NOMO-1 (cell line): Measurements from ENCODE around the gene CAVIN3.

Experiments
- DNase-seq, 2 experiments: peaks; one replicate each; lab custom pipeline; 2025; ENCODE audit not compliant: unreplicated experiment in 2 of 2; lab: John Stamatoyannopoulos, UW

The CAVIN3 gene, protein sequence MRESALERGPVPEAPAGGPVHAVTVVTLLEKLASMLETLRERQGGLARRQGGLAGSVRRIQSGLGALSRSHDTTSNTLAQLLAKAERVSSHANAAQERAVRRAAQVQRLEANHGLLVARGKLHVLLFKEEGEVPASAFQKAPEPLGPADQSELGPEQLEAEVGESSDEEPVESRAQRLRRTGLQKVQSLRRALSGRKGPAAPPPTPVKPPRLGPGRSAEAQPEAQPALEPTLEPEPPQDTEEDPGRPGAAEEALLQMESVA

DNA sequence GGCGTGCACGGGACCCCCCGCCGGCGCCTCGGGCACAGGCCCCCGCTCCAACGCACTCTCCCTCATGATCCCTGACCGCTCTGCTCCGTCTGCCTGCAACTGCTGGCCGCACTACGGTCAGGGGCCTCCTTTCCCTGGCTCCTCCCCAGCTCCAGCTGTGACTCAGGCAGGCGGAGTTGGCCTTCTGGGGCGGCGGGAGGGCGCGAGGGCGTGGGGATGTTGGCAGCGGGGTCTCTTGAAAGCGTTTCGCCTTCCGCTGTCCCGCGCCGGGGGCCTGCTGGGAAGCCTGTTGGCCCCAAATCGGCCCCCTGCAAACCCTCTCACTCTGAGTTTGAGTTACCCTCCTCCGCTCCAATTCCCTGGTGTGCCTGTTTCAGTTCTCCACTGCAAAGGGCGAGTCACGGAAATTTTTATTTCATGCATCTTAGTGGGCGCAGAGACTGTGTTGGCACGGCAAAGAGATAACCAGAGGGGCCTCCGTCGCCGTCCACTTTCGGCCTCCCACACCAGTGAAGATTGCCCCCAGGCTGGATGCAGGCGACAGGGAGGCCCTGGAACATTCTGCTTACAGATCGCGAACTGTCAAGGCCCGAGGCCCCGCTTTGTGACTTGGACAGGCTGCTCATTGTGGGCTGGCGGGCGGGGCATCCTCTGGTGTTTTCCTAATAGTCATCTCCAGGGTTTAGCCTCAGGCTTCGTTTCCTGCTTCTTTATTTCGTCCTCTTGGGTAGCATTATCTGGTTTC is at the start of gene CAVIN3:
CAVIN3 (minus strand) TSS at position 91 of the 745 bp plus-strand sequence; CDS start at position 66, 25 bp downstream.
- DNase-seq: peak; percentile 52 to 66

DNA sequence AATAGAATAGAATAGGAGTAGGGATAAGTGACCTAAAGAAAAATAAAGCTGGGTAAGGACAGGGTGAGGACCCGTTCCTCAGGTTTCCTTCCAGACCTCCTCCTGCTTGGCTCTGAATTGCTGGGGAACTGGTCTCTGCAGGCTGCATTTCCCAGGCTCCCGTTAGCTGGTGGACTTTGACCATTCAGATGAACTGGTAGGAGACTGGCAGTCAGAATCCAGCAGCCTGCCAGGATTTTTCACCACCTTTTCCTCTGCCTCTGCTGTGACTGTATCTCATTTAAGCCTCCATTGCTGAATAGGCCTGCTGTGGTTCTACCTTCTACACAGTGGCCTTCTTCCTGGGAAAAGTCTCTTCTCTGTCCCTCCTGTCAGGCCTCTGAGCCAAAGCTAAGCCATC is 45.4 kb upstream of the CAVIN3 start:
- DNase-seq: no peak

DNA sequence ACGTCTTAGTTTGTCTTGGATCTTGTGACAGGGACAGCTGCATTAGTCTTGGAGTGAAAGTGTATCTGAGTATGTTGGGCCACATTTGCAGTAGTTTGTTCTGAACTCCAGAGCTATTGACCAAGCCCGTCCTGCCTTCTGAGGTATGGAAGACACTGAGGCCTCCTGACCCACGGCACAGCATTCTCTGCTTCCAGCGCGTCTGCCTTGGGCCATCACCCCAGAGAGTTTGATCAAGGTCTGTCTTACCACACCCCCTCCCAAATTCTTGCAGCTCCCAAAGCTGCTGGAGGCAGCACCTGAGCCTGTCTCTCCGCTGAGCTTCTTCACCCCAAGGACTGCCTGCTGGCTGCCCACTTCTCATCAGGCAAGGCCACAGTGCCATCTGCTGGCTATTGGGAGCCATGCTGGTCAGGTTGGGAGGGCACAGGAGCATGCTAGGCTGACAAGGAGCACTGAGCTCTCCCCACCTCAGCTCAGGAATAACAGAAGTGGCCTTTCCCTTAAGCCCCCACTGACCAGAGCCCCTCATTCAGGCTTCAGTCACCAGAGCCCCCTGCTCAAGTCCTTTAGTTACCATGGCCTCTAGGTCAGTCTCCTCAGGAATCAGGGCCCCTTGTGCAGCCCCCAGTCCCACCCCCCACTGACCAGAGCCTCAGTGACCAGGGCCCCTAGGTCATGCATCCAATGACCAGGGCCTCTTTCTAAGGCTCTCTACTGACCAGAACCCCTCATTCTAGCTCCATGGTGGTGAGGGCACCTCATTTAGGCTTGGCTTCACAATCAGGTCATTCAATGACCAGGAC is 42.8 kb upstream of the CAVIN3 start:
- DNase-seq: peak; percentile 43 to 55

DNA sequence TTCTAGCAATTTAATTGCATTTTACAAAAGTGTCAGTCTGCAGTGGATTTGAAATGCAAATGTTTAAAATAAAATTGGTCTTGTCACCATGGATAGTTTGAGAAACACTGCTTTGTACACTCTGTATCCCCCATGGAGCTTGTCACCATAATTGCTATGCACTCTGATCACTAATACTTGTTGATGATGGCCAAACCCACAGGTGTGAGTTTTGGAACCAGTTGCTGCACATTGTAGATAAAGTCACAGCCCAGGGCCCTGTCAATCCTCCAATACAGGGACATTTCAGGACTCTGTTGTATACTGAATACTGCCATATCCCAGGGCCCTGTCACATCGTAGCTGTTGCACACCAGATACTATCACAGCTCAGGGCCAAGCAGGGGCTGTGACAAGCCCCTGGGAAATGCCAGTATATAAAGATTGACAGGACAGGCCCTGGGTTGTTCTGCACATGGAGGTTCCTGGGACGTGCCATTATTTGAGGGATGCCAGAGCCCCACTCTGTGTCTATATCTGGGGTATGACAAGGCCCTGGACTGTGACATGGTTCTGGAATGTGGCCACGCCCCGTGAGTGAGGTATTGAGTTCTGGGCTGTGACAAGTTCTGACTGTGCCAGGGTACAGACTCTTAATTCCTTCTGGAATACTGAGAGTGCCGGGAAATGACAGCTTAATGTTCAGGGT is 42.0 kb upstream of the CAVIN3 start:
- DNase-seq: no peak

DNA sequence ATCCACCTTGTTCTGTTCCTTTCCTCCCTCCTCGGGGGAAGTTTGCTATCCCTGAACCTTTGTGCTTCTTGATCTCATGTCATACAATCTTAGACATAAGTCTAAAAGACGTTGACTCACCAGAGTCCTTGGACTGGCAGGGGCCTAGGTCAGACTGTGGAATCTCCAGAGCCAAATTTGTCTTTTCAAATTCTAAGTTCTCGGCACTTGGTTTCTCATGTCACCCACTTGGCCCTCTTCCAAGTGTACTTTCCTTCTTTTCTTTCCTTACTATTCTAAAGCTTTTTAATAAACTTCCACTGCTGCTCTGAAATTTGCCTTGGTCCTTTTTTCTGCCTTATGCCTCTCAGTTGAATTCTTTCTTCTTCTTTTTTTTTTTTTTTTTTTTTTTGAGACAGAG is 39.9 kb upstream of the CAVIN3 start:
- DNase-seq: no peak

DNA sequence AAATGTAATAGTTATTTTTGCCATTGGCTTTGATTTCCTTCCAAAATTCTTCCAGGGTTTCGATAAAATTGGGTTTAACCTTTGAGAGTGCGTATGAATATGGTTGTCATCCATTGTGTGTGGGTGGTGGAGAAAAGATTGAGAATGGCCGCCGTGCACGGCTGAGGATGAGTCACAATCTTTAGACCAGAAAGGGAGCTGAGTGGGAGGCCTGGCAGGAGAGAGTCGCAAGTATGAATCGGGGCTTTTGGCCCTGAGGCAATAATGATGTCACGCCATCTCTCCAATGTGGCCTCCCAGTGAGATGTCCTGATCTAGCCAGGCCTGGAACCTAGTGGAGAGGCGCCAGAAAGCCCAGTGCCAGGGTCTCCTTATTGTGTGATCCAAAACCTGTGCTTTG is 36.9 kb upstream of the CAVIN3 start:
- DNase-seq: no peak

DNA sequence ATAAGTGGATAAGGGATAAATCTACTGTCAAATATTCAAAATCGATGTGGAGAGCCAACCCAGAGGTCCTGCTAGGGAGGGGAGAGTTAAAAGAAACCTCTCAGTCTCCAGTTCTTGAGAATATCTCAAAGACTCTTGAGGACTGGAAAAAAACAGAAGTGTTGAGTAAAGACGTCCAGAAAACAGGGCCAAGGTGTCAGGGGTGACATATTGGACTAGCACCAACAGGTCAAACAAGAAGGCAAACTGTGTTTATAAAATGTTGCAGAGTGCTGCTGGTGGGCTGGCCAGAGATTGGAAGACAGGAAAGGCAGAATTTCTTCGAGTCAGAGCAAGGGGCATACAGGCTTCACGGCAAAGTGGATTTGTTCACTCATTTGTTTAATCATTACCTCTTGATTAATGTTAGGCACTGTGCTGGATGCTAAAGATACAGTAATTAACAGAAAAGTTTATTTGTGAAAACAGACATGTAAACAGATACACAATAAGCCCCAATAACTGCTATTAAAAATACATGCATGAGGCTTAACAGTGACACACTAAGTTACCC is 36.3 kb upstream of the CAVIN3 start:
- DNase-seq: no peak

DNA sequence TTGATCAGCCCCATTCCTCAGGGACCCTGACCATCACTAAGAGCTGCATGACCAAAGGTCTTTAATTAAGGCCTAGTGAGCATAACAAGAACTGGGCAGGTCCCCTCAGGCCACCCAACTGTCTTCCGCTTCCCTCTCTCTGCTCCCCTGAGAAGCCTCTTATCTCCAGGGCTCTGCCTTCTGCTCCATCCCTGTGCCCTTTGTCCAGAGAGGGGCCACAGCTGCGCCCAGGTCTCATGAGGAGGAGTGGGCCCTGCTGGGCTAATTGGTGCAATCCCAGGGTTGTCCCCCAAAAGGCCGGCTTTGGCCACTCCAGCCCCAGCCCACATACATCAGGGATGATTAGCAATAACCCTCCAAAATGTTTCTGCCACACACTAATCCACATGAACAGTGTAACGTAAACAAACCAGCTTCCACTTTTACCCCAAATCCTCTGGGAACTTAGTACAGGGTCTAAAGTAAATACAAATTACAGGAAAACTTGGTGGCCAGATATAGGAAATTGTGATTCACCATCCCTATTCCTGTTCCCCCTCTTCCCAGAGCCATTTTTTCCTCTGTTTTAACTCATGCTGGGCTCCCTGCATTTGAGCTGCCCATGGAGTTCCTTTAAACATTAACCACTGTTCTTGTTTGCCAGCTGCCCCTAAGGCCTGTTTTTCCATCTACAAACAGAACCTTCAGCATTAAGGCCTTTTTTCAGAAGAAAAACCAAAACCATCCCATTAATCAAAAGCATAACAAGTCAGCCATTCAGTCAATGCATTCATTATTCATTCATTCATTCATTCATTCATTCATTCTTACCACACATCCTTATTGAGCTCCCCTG is 34.6 kb upstream of the CAVIN3 start:
- no peak for DNase-seq

DNA sequence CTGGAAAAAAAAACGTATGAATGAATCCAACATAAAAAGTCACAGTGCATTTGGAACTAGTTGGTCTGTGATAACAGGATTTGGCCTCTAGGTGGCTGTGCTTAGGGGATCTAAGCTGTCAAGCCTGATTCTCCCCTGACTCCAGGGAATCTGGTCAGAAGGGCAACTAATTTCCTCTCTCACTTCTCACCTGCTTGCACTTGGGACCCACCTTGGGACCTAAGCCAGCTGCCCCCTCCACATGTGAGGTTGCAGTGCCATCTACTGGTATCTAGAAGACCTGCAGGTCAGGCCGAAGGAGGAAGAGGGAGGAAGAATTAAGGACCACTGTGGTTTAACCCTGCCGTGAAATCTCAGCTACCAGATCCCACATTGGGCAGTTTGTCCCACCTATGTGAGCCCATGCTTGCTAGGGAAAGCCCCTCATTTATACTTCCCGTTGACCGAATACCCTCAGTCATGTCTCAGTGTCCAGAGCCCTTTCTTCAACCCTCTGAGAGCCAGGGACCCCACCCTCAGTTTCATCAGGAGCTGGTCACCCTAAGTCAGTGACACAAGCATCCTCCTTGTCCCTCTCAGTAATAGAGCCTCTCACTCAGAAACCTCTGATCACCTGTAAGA is 33.2 kb upstream of the CAVIN3 start:
- DNase-seq: peak; percentile 18 to 55

DNA sequence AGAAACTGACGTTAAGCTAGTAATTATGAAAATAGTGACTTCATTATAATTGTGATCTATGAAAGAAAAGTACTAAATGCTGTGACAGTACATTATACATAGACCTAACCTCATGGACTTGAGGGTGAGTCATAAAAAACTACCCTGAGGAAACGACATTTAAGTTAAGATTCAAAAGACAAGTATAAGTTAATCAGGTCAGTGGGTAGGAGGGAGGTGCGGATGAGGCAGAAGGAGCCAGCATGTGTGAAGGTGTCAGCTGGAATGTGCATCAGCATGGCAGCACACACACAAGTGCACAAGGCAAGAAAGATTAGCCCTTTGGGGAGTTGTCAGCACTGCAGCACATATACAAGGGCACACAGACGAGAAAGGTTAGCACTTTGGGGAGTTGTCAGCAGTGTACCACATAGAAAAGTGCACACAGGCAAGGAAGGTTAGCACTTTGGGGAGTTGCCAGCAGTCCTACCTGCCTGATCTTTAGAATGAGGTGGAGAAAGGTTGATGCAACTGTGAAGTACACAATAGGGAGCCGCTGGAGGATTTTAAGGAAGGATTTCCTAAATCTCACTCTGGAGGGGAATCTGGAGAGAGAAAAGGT is 31.6 kb upstream of the CAVIN3 start:
- no peak for DNase-seq

DNA sequence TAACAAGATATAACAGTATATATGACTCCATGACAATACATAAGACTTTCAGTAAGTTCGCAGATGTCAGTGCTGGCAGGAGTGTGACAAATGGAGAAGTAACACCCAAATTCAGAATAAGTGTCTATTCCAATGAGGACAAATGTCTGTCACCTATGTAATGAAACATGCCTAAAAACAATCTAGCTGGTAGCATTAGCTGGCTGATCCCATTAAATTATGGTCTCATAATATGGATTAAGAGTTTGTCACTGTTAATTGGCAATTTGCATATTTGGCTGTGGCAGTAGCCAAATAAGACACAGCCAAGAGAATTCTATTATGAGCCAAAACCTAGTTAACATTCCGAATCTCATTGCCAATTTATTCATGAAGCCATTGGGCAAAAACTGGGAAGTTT is 30.2 kb upstream of the CAVIN3 start:
- DNase-seq: no peak

DNA sequence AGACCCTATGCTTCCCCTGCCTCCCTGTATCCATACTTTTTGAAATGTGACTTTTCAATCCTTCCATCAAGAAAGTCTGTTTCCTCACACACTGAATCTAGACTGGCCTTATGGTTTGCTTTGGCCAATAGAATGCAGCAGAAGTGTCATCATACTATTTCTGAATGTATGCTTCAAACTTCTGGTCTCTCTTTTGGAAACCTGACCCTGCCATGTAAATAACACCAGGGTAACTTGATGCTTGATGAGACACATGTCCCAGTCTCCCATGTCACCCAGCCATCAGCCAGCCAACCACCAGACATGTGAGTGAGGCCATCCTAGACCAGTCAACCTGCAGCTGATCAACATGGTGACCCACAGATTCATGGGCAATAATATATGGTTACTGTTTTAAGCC is 29.7 kb upstream of the CAVIN3 start:
- no peak for DNase-seq

DNA sequence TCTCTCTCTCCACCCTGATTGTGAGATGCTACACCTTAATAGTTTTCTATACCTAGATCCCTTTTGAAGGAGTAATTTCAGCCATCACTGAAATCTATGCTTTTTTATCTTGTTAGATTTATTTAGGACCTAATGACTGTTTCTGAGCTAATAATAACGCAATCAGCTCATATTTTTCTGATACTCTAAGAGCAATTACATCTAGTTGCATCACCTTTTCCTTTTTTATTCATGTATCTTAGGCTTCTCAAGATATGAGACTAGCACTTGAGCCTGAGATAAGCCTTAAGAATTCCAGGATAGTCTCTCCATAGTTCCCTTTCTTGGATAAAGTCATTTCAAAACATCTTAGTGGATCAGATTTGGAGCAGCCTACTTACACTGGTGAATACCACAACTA is 25.1 kb upstream of the CAVIN3 start:
- DNase-seq: no peak

DNA sequence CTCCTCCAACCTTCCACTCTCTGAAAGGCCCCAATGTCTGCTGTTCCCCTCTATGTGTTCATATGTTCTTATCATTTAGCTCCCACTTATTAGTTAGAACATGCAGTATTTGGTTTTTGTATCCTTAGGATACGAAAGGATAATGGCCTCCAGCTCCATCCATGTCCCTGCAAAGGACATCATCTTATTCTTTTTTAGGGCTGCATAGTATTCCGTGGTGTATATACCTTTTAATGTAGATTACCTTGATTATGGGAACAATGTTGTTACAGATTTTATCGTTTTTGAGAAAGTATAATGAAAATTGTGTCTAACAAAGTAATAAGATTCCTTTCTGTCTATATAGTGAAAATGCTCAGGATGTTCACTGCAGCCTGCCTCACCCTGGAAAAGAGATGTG is 16.0 kb upstream of the CAVIN3 start:
- DNase-seq: no peak

DNA sequence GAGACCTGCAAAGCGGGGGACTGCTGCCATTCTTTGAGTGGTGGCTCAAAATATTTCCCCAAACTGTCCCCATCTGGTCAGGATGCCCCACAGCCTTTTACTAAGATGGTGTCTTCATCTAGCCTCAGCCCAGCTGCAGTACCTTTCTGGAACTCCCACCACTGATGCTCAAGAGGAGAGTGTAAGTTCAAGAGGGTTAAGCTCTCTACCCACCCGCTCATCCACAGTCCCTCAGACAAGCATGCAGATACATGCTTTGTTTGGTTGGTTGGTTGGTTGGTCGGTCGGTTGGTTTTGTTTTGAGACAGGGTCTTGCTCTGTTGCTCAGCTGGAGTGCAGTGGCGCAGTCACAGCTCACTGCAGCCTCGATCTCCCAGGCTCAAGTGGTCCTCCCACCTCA is 14.5 kb upstream of the CAVIN3 start:
- no peak for DNase-seq

DNA sequence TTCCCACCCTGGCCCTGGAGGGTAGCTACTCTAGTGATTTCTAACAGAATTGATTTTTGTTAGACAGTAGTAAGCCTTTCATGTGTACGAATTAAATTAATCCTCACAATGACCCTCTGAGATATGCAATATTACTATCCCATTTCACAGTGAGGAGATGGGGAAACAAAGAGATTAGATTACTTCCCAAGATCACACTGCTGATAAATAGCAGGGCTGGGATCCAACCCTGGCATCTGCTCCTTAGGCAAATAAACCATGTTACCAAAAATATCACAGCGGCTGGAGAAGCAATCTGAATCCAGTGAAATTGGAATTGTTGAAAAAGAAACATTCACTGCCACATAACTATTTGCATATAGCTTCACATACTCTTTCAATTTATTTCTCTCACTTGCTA is 12.8 kb upstream of the CAVIN3 start:
- no peak for DNase-seq

DNA sequence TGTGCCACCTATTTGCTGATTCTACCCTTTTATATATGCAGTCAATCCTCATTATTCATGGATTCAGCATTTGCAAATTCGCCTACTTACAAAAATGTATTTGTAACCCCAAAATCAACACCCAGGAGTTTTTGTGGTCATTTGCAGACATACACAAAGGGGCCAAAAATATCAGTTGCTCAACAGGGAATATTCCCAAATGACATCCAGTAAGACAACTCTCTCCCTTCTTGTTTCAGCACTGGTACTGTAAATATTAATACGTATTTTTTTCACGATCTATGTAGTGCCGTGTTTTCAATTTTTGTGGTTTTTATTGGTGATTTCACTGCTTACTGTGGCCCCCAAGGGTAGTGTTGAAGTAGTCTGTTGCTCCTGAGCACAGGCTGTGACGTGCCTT is 11.8 kb upstream of the CAVIN3 start:
- DNase-seq: no peak

DNA sequence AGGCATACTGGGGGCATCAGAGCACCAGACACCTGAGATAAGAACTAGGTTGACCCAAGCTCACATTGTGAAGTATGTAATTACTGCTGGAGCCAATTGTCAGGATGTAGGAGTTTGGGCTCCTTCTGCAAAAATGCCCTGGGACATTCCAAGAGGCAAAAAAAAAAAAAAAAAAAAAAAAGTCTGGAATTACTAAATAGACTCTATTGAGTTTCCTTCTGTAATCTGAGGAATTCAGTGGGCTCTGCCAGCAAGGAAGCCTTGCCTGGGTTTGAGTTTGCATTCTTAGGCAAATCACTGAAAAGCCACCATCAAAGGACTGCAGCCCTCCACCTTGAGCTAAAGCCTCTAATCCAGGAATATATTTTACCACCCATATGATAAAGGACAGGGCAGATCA is 8.0 kb upstream of the CAVIN3 start:
- no peak for DNase-seq

DNA sequence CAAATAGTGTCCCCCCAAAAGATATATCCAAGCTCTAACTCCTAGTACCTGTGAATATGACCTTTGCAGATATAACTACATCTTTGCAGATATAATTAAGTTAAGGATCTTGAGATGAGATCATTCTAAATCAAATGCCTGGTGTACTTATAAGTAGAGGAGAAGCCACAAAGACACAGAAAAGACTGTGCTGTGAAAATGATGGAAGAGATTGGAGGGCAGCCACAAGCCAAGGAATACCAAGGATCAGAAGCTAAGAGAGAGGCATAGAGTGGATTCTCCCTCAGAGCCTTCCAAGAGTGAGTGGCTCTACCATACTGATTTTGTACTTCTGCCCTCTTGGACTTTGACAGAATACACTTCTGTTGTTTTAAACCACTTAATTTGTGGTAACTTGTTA is 7.5 kb upstream of the CAVIN3 start:
- no peak for DNase-seq
